ENCODE measurements around the gene ASIC2. TPM values are rescaled to one million over a fixed set of nuclear protein-coding genes. Genes with fewer than 3 reads are reported as not detected.
A peak's percentile ranks its signal among the peaks of the same experiment; 100 is the strongest.

Gene ASIC2
- total RNA-seq, 1 experiment from 2014 or later = 0.11 TPM

- H3K27me3 ChIP-seq (ENCODE audit: low read length) = no peaks in the 10 kb centered on the region
- no peak for DNase-seq
- CTCF ChIA-PET = no interaction called here
- POLR2A ChIA-PET (ENCODE audit: unreplicated experiment) = no interaction called here
- H3K4me2 ChIP-seq (ENCODE audit: low read length) = no peak overlapping the region
- no peaks in the 10 kb centered on the region for H3K9me3 ChIP-seq (ENCODE audit: low read length)
- no peaks in the 10 kb centered on the region for H3K9me2 ChIP-seq (replicated peaks; ENCODE audit: low read length)
- no peaks in the 10 kb centered on the region for H3K36me3 ChIP-seq (ENCODE audit: low read depth, low read length)
- intact Hi-C loops (cut with micrococcal nuclease) = no loop called here
- H3K9ac ChIP-seq (ENCODE audit: low read length) = no peak overlapping the region
- no peaks in the 10 kb centered on the region for H3K4me1 ChIP-seq (ENCODE audit: insufficient read depth, low read length)
- TF ChIP-seq EZH2phosphoT487 (IDR thresholded peaks at IDR 0.05; ENCODE audit: borderline replicate concordance, low read length) = no peak
- TF ChIP-seq CTCF (conservative IDR thresholded peaks at IDR 0.05; ENCODE audit: low read depth, low read length) = no peak
- TF ChIP-seq EZH2 (IDR thresholded peaks at IDR 0.05; ENCODE audit: low read length, unreplicated experiment) = no peak
- H3K4me3 ChIP-seq (ENCODE audit: low read length) = no peak overlapping the region
- H2AFZ ChIP-seq (ENCODE audit: low read length) = no peak overlapping the region
- ATAC-seq = no peak
- no peaks in the 10 kb centered on the region for H3K79me2 ChIP-seq (ENCODE audit: low read length)
- BruUV-seq (replicated peaks) = no TSS peak
- H3K27ac ChIP-seq (ENCODE audit: low read length) = no peak overlapping the region
- no peaks in the 10 kb centered on the region for H3F3A ChIP-seq (ENCODE audit: low read length, unreplicated experiment)
- H4K20me1 ChIP-seq (ENCODE audit: low read length) = no peaks in the 10 kb centered on the region
Measured at GRCh38 chr17:33040461-33040860, 252.6 kb downstream of the ASIC2 start.

- Histone ChIP-seq H3K79me2 (ENCODE audit: low read length) (no peaks in the 10 kb centered on the region), H3K4me3 (ENCODE audit: low read length) (no peak overlapping the region), H3K36me3 (ENCODE audit: low read depth, low read length) (no peaks in the 10 kb centered on the region), H2AFZ (ENCODE audit: low read length) (no peak overlapping the region), H3K27me3 (ENCODE audit: low read length) (no peaks in the 10 kb centered on the region), H3K9me2 (replicated peaks; ENCODE audit: low read length) (no peaks in the 10 kb centered on the region), H3K4me2 (ENCODE audit: low read length) (no peak overlapping the region), H3K27ac (ENCODE audit: low read length) (no peak overlapping the region), H3K4me1 (ENCODE audit: insufficient read depth, low read length) (no peaks in the 10 kb centered on the region), H4K20me1 (ENCODE audit: low read length) (no peaks in the 10 kb centered on the region), H3F3A (ENCODE audit: low read length, unreplicated experiment) (no peaks in the 10 kb centered on the region), H3K9ac (ENCODE audit: low read length) (no peak overlapping the region), H3K9me3 (ENCODE audit: low read length) (no peaks in the 10 kb centered on the region)
- no TSS peak for BruUV-seq (replicated peaks)
- DNase-seq = peak; percentile 41
- POLR2A ChIA-PET (ENCODE audit: unreplicated experiment) = no interaction called here
- intact Hi-C loops (cut with micrococcal nuclease) = no loop called here
- TF ChIP-seq EZH2 (IDR thresholded peaks at IDR 0.05; ENCODE audit: low read length, unreplicated experiment) = no peak
- TF ChIP-seq CTCF (conservative IDR thresholded peaks at IDR 0.05; ENCODE audit: low read depth, low read length) = no peak
- TF ChIP-seq EZH2phosphoT487 (IDR thresholded peaks at IDR 0.05; ENCODE audit: borderline replicate concordance, low read length) = no peak
- CTCF ChIA-PET = no interaction called here
- no peak for ATAC-seq
Measured at GRCh38 chr17:33039874-33040273, 253.2 kb downstream of the ASIC2 start.

DNA sequence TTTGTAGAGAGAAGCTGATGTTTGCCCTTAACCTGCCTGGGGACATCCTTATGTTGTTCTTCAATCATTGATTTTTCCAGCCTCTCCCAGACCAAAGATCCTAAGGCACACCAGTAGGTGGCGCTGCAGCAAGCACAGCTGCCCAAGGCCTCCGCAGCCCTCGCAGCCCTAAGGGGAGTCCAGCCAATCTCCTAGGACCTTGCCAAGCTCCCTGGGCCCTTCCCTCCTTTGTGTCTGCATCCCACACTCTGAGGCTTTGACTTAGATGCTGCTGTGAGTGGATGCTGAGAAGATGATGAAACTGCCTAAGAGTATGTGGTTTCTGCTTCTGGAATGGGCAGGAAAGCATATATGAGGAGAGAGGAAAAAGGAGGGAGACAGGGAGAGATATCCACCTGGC lies 254.4 kb downstream of the ASIC2 start:
- Histone ChIP-seq H3K9me2 (replicated peaks; ENCODE audit: low read length) (no peaks in the 10 kb centered on the region), H3K9ac (ENCODE audit: low read length) (no peak overlapping the region), H4K20me1 (ENCODE audit: low read length) (no peaks in the 10 kb centered on the region), H3K27ac (ENCODE audit: low read length) (no peak overlapping the region), H3K9me3 (ENCODE audit: low read length) (no peaks in the 10 kb centered on the region), H3K4me3 (ENCODE audit: low read length) (no peak overlapping the region), H3K4me2 (ENCODE audit: low read length) (no peak overlapping the region), H3K36me3 (ENCODE audit: low read depth, low read length) (no peaks in the 10 kb centered on the region), H3K79me2 (ENCODE audit: low read length) (no peaks in the 10 kb centered on the region), H3K4me1 (ENCODE audit: insufficient read depth, low read length) (no peaks in the 10 kb centered on the region), H2AFZ (ENCODE audit: low read length) (no peak overlapping the region), H3K27me3 (ENCODE audit: low read length) (no peaks in the 10 kb centered on the region), H3F3A (ENCODE audit: low read length, unreplicated experiment) (no peaks in the 10 kb centered on the region)
- intact Hi-C loops (cut with micrococcal nuclease) = no loop called here
- ChIA-PET POLR2A (ENCODE audit: unreplicated experiment) (no interaction called here), CTCF (no interaction called here)
- TF ChIP-seq EZH2phosphoT487 (IDR thresholded peaks at IDR 0.05; ENCODE audit: borderline replicate concordance, low read length) (no peak), CTCF (conservative IDR thresholded peaks at IDR 0.05; ENCODE audit: low read depth, low read length) (peak; percentile 60)
- peak; percentile 18 for DNase-seq
- no TSS peak for BruUV-seq (replicated peaks)
- no peak for ATAC-seq
